Cardiac muscle cell (in vitro differentiated cells and primary cell): ENCODE results near the gene LRRC7. TPM values are rescaled to one million over a fixed set of nuclear protein-coding genes. Genes with fewer than 3 reads are reported as not detected.

Experiments used
- DNase-seq, 2 donors: peaks; one replicate each; pipeline versions ENCODE4 v3.0.0 to v3.0.0-alpha.2; 2010 to 2017; ENCODE audit warnings: low read depth in 1 of 2, low spot score in 1 of 2
- H3K27ac ChIP-seq: fragments of 200-600 bp; sonication (generic); 2 replicates; pipeline ENCODE4 v1.5.1; 2016
- H3K27me3 ChIP-seq: fragments of 200-600 bp; sonication (generic); 2 replicates; pipeline ENCODE4 v1.6.0; 2016; ENCODE audit warnings: control low read depth
- H3K36me3 ChIP-seq: fragments of 200-600 bp; sonication (generic); 2 replicates; pipeline ENCODE4 v1.5.1; 2016; ENCODE audit warnings: control low read depth
- H3K4me1 ChIP-seq: fragments of 200-600 bp; sonication (generic); 2 replicates; pipeline ENCODE4 v1.8.1; 2017; ENCODE audit warnings: low read depth, mild to moderate bottlenecking, mixed run types
- H3K4me3 ChIP-seq: fragments of 200-600 bp; sonication (generic); 2 replicates; pipeline ENCODE4 v1.5.1; 2016; ENCODE audit warnings: mild to moderate bottlenecking
- H3K9me3 ChIP-seq: fragments of 200-600 bp; sonication (generic); 2 replicates; pipeline ENCODE4 v1.5.1; 2017; ENCODE audit warnings: low read depth, mild to moderate bottlenecking, control low read depth
- polyA plus RNA-seq: library from polyadenylated mRNA; unstranded; fragments of >200 nt; fragmentation: Nextera tagmentation; extraction: Ambion mirVana; gene quantifications from 2 replicates; pipeline ENCODE4 v1.2.1, GENCODE V29; 2016
- total RNA-seq: library from RNA; depleted of rRNA; stranded (reverse); fragments of >200 nt; gene quantifications from 2 replicates; pipeline ENCODE4 v1.2.3, GENCODE V29; 2016
- TF ChIP-seq, protein P1 (sequence below): IDR thresholded peaks from 2 replicates; pipeline ENCODE4 v1.5.1; 2012; ENCODE audit warnings: low read depth, mild to moderate bottlenecking, low read length

LRRC7 gene
- total and polyA plus RNA-seq, 2 experiments from 2014 or later: 0.09 TPM; not detected in 1

DNA sequence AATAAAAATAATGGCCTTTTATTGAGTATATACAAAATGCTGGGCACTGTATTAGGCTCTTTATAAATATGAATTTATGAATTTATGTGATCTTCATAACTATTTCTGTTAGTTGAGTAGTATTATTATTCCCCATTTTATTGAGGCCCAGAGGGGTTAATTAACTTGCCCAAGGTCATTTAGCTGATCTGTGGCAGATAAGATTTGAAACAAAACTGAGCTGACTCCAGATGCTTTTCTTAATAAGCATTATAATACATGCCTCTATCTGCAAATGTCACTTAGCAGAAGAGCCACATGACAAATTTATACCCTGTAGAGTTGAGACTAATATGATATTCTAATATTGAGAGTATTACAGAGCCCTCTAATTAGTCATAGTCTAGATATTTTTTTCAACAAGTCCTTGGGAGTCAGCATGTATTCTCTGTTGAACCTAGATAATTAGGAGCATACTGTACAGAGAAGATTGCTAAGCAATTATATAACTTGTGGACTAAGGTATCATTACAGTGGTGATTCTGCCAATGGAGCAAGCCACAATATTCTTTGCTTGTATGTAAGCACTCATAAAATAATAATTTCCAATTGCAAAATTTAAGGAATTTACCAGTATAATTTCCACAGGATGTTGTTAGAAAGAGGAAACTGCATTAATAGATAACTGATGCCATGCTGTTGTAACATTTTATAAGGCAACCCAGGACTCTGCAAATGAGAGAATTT lies 525.7 kb downstream of the LRRC7 start:
- DNase-seq: no peak
- TF ChIP-seq, protein P1, sequence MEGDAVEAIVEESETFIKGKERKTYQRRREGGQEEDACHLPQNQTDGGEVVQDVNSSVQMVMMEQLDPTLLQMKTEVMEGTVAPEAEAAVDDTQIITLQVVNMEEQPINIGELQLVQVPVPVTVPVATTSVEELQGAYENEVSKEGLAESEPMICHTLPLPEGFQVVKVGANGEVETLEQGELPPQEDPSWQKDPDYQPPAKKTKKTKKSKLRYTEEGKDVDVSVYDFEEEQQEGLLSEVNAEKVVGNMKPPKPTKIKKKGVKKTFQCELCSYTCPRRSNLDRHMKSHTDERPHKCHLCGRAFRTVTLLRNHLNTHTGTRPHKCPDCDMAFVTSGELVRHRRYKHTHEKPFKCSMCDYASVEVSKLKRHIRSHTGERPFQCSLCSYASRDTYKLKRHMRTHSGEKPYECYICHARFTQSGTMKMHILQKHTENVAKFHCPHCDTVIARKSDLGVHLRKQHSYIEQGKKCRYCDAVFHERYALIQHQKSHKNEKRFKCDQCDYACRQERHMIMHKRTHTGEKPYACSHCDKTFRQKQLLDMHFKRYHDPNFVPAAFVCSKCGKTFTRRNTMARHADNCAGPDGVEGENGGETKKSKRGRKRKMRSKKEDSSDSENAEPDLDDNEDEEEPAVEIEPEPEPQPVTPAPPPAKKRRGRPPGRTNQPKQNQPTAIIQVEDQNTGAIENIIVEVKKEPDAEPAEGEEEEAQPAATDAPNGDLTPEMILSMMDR: no peak
- H3K27me3 ChIP-seq: no peaks in the 10 kb centered on the region
- H3K9me3 ChIP-seq: no peaks in the 10 kb centered on the region
- H3K27ac ChIP-seq: no peak overlapping the region
- no peak overlapping the region for H3K4me3 ChIP-seq
- H3K4me1 ChIP-seq: no peaks in the 10 kb centered on the region
- no peaks in the 10 kb centered on the region for H3K36me3 ChIP-seq

DNA sequence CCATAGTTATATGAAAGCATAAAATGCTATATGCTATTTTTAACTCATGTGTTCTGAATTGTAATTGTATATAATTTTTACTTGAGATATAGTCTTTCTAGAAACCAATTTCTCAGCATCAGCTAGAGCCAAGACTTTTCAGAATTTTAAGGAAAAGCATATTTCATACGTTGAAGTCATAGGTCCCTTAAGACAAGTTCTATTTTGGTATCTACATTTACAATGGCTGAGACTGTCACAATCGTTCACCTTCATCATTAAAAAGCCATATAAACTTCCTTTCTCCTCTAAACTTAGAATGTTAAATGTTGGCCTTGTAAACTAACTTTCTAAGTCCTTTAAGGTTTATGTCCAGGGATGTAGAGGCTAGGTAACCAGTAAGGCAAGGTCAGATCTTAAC lies 533.5 kb downstream of the LRRC7 start:
- DNase-seq: no peak

DNA sequence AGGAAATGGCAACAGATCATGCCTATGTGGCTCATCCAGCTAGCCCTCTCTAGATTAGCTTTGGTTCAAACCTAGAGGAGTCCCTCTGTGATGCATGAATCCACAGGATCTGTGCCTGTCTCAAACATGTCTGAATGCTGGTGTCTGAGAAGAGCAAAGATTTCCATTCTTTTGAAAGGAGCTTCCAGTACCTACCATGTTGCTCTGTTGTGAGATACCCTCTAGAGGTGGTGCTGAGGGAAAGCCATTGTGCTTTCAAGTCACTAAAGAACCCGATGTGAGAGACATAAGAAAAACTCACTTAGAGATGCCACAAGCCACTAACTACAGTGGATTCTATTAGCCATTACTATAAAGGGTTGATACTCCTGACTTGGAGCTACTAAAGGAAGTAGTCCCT lies 534.1 kb downstream of the LRRC7 start:
- H3K4me1 ChIP-seq: no peaks in the 10 kb centered on the region
- no peaks in the 10 kb centered on the region for H3K27me3 ChIP-seq
- no peaks in the 10 kb centered on the region for H3K9me3 ChIP-seq
- TF ChIP-seq, protein P1: no peak
- no peak overlapping the region for H3K27ac ChIP-seq
- DNase-seq: no peak
- no peak overlapping the region for H3K4me3 ChIP-seq
- H3K36me3 ChIP-seq: no peaks in the 10 kb centered on the region

More for the DNA sequence above, 533.5 kb downstream of the LRRC7 start:
- Histone ChIP-seq H3K36me3 (no peaks in the 10 kb centered on the region), H3K27me3 (no peaks in the 10 kb centered on the region), H3K4me3 (no peak overlapping the region), H3K4me1 (no peaks in the 10 kb centered on the region), H3K27ac (no peak overlapping the region), H3K9me3 (no peaks in the 10 kb centered on the region)
- TF ChIP-seq, protein P1: no peak

DNA sequence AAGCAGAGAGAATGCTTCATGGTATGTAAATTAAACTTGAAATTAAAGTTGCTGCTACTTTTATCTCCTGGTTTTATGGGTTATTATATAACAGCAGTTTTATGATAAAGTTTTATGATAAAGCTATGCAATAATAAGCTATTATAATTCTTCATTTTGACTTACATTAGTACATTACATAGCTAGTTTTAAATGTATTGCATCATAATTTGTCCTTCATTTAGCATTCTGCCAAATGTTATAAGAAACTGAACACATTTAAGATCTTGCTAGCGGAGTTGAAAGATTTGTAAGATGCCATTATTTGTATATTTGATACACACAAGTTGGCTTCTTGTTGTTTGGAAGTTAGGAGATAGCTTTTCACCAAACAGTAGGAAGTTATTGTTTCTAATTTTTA lies 536.0 kb downstream of the LRRC7 start:
- no peak overlapping the region for H3K4me3 ChIP-seq

DNA sequence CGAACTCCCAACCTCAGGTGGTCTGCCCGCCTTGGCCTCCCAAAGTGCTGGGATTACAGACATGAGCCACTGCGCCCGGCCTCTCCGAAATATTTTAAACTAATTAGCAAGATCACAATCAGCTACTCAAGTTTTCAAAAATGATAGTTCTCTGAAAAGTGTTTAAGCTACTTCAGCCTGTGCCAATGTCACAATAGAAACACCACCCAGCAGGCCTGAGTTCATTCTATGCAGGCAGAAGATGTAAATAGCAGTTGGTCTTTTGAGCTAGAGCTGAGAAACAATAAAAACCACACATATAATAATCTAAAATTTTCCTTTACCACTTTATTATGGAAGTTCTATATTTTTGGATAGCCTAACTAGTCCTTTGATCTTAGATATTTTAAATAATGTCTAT lies 541.5 kb downstream of the LRRC7 start:
- H3K27me3 ChIP-seq: no peaks in the 10 kb centered on the region
- TF ChIP-seq, protein P1: no peak
- H3K4me1 ChIP-seq: no peaks in the 10 kb centered on the region
- no peak overlapping the region for H3K4me3 ChIP-seq
- H3K36me3 ChIP-seq: no peaks in the 10 kb centered on the region
- no peaks in the 10 kb centered on the region for H3K9me3 ChIP-seq
- H3K27ac ChIP-seq: no peak overlapping the region
- no peak for DNase-seq

More for the DNA sequence above, 536.0 kb downstream of the LRRC7 start:
- no peaks in the 10 kb centered on the region for H3K27me3 ChIP-seq
- no peak for DNase-seq
- no peaks in the 10 kb centered on the region for H3K9me3 ChIP-seq
- H3K4me1 ChIP-seq: no peaks in the 10 kb centered on the region
- TF ChIP-seq, protein P1: no peak
- no peaks in the 10 kb centered on the region for H3K36me3 ChIP-seq
- H3K27ac ChIP-seq: no peak overlapping the region
